Measurements from ENCODE around the gene GRM3.

GRCh38 chr7:86706406-86706805 lies 62.7 kb downstream of the GRM3 start:
- TF ChIP-seq GATA3 (IDR thresholded peaks at IDR 0.05; ENCODE audit: low read depth, low read length) (no peak), GATA2 (IDR thresholded peaks at IDR 0.05; ENCODE audit: low read depth, low read length) (no peak)
